GM12878 (cell line): ENCODE data around the gene PABPN1. TPM values are rescaled to one million over a fixed set of nuclear protein-coding genes. Genes with fewer than 3 reads are reported as not detected.

Experiments
- BACH1 ChIP-seq: fragments of 450-650 bp; IDR thresholded peaks from 2 replicates; pipeline ENCODE4 v1.6.1; 2017; ENCODE audit warnings: mild to moderate bottlenecking, borderline replicate concordance
- BHLHE40 ChIP-seq, 2 experiments: fragments of 450-650 bp in 1 of 2; IDR thresholded peaks; 2 replicates each; pipeline ENCODE4 v1.6.1; 2011 to 2017; ENCODE audit warnings: low read depth in 2 of 2, borderline replicate concordance in 1 of 2, improper control_type of control experiment in 1 of 2, low read length in 1 of 2, mild to moderate bottlenecking in 1 of 2
- CREB1 ChIP-seq: IDR thresholded peaks from 2 replicates; pipeline ENCODE4 v1.6.1; 2012; ENCODE audit warnings: low read depth, mild to moderate bottlenecking, inconsistent platforms
- EGR1 ChIP-seq, 2 experiments: IDR thresholded peaks; 1 replicate in 1 of 2; 2 replicates in 1 of 2; pipeline ENCODE4 v1.6.1; 2011 to 2012; ENCODE audit warnings: low read depth in 2 of 2, low read length in 2 of 2, borderline replicate concordance in 1 of 2, mild to moderate bottlenecking in 1 of 2, moderate library complexity in 1 of 2
- HDGF ChIP-seq: fragments of 450-650 bp; IDR thresholded peaks from 2 replicates; pipeline ENCODE4 v1.6.1; 2016; ENCODE audit warnings: antibody characterized with exemption
- IKZF2 ChIP-seq, 2 experiments: fragments of 450-650 bp; IDR thresholded peaks; 2 replicates each; pipeline ENCODE4 v1.6.1; 2017; ENCODE audit warnings: mild to moderate bottlenecking in 2 of 2, moderate library complexity in 2 of 2
- LARP7 ChIP-seq: fragments of 450-650 bp; IDR thresholded peaks from 2 replicates; pipeline ENCODE4 v1.6.1; 2017; ENCODE audit warnings: mild to moderate bottlenecking
- MEF2A ChIP-seq: IDR thresholded peaks from 2 replicates; pipeline ENCODE4 v1.6.1; 2011; ENCODE audit warnings: low read depth, mild to moderate bottlenecking, low read length, moderate library complexity; ENCODE audit not compliant: insufficient read depth
- MXI1 ChIP-seq: fragments of 150-350 bp; IDR thresholded peaks from 2 replicates; pipeline ENCODE4 v1.6.1; 2011; ENCODE audit warnings: low read depth, mild to moderate bottlenecking, inconsistent platforms, low read length, improper control_type of control experiment
- NBN ChIP-seq: fragments of 450-650 bp; IDR thresholded peaks from 2 replicates; pipeline ENCODE4 v1.6.1; 2016
- NR2F1 ChIP-seq: fragments of 450-650 bp; conservative IDR thresholded peaks from 2 replicates; pipeline ENCODE4 v1.6.1; 2017; ENCODE audit warnings: mild to moderate bottlenecking
- POLR2A ChIP-seq: IDR thresholded peaks from 2 replicates; pipeline ENCODE4 v1.6.1; 2011; ENCODE audit warnings: low read depth, mild to moderate bottlenecking, low read length
- POLR2AphosphoS5 ChIP-seq: IDR thresholded peaks from 2 replicates; pipeline ENCODE4 v1.6.1; 2011; ENCODE audit warnings: mild to moderate bottlenecking, low read length, inconsistent platforms
- RCOR1 ChIP-seq: conservative IDR thresholded peaks from 2 replicates; pipeline ENCODE4 v1.6.1; 2012; ENCODE audit warnings: low read depth, low read length, improper control_type of control experiment
- RFX5 ChIP-seq: IDR thresholded peaks from 2 replicates; pipeline ENCODE4 v1.6.1; 2011; ENCODE audit warnings: low read depth, low read length, improper control_type of control experiment
- RUNX3 ChIP-seq: IDR thresholded peaks from 2 replicates; pipeline ENCODE4 v1.6.1; 2012; ENCODE audit warnings: low read length, inconsistent platforms
- SIN3A ChIP-seq: IDR thresholded peaks from 2 replicates; pipeline ENCODE4 v1.6.1; 2012; ENCODE audit warnings: low read depth, low read length, improper control_type of control experiment
- SMAD1 ChIP-seq: fragments of 450-650 bp; IDR thresholded peaks from 2 replicates; pipeline ENCODE4 v1.6.1; 2018; ENCODE audit warnings: mild to moderate bottlenecking, low read depth; ENCODE audit not compliant: partially characterized antibody
- TAF1 ChIP-seq: IDR thresholded peaks from 2 replicates; pipeline ENCODE4 v1.6.1; 2011; ENCODE audit warnings: mild to moderate bottlenecking, low read depth, low read length, borderline replicate concordance
- YBX1 ChIP-seq: fragments of 450-650 bp; IDR thresholded peaks from 2 replicates; pipeline ENCODE4 v1.6.1; 2016; ENCODE audit warnings: antibody characterized with exemption
- ZNF384 ChIP-seq: IDR thresholded peaks from 2 replicates; pipeline ENCODE4 v1.6.1; 2012; ENCODE audit warnings: low read depth, mild to moderate bottlenecking, low read length, improper control_type of control experiment, borderline replicate concordance
- polyA plus RNA-seq, 11 experiments: library from polyadenylated mRNA; depleted of rRNA in 4 of 11; unstranded in 6 of 11; stranded (reverse) in 5 of 11; fragments of >200 nt; fragmentation: Nextera tagmentation in 4 of 11; fragmentation: Illumina TruSeq in 1 of 11; extraction: Ambion mirVana in 4 of 11; extraction: Trizol in 1 of 11; gene quantifications; 1 replicate in 1 of 11; 2 replicates in 10 of 11; pipeline versions ENCODE4 v1.2.1 to v1.2.3, GENCODE V29; 2011 to 2016; ENCODE audit warnings: inconsistent platforms in 2 of 11, missing spikeins in 2 of 11, low read depth in 1 of 11
- total RNA-seq, 4 experiments: library from RNA; depleted of rRNA in 3 of 4; stranded (reverse); fragments of >200 nt in 3 of 4; fragmentation: Illumina TruSeq in 1 of 4; extraction: Trizol in 1 of 4; gene quantifications; 2 replicates each; pipeline versions ENCODE4 v1.2.1 to v1.2.3, GENCODE V29; 2013 to 2021
- TF ChIP-seq, protein P1 (sequence below): IDR thresholded peaks from 2 replicates; pipeline ENCODE4 v1.6.1; 2011; ENCODE audit warnings: mild to moderate bottlenecking, low read depth, low read length, moderate library complexity; ENCODE audit not compliant: insufficient replicate concordance
- TF ChIP-seq, protein P2 (sequence below): fragments of 450-650 bp; IDR thresholded peaks from 2 replicates; pipeline ENCODE4 v1.6.1; 2016; ENCODE audit warnings: mild to moderate bottlenecking
- TF ChIP-seq, protein P3 (sequence below): fragments of 450-650 bp; IDR thresholded peaks from 2 replicates; pipeline ENCODE4 v1.6.1; 2016; ENCODE audit warnings: mild to moderate bottlenecking

The PABPN1 gene
- total and polyA plus RNA-seq, 10 of the 15 experiments (the other 5 are each of a cell fraction or from before 2014, with no cell fraction given): 31.3 to 248 (median 103) TPM

DNA sequence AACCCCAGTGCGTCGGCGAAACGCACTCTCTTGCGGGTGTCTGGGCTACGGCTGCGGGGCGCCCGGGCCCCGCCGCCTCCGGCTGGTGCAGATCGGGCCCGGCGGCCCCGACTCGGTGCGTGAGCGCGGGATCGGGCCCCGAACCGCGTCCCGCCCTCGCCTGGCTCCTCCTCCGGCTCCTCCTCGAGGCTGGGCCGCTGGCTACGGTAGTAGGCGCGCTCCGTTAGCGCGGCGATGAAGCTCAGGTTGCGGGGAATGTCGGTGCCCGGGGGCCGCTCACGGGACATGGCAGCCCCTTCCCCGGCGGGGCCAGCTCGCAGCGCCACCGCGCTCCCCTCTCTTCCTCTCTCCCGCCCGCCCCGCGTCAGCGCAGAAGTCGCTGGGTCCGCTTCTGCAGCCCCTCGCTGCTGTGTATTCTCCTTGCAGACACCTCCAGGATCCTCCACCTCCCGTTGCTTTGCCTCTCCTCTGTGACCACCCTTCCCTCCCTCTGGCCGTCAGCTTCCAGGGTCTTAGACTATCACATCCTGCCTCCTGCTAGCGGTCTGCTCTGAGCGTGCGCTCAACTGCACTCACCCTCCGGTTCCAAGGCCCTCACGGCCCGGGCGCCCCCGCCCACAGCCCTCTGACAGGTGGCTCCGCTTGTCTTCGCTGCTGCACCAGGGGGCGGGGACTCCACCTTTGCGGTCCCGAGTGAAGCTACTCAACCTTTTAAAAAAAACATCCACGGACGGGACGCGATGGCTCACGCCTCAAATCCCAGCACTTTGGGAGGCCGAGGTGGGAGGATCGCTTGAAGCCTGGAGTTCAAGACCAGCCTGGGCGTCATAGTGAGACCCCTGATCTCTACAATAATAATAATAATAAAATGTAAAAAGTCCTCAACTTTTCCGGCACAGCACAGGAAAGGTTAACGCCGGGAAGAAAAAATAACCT is 18.7 kb upstream of the PABPN1 start, which contains the start of gene PPP1R3E (continued):
- TF ChIP-seq MEF2A (0 out of 2 replicates have a peak, but pooled peaks have one; percentile 8), SMAD1 (peak; percentile 42), POLR2A (peak; percentile 84), SIN3A (peak; percentile 35; the same call in 1 of the 2 replicates), IKZF2 (IDR thresholded peaks at IDR 0.05) (peak in 1 of 2 experiments; percentile 8; a peak in 1 of 4 replicates), CREB1 (peak; percentile 41; the same call in 1 of the 2 replicates), HDGF (peak; percentile 92), MXI1 (peak; percentile 44), TAF1 (peak; percentile 68; the same call in 1 of the 2 replicates), NR2F1 (peak; percentile 26; the same call in 1 of the 2 replicates), LARP7 (peak; percentile 59; the same call in 1 of the 2 replicates), RUNX3 (peak; percentile 75), NBN (peak; percentile 72), BHLHE40 (IDR thresholded peaks at IDR 0.05; ENCODE audit: borderline replicate concordance in 1 of 2, low read depth in 2 of 2, low read length in 1 of 2) (peak in 1 of 2 experiments; percentile 70; a peak in 1 of 4 replicates), ZNF384 (peak; percentile 75), BACH1 (peak; percentile 37; the same call in 1 of the 2 replicates), RFX5 (no peak), POLR2AphosphoS5 (peak; percentile 80), EGR1 (IDR thresholded peaks at IDR 0.05; ENCODE audit: borderline replicate concordance in 1 of 2, low read depth in 2 of 2, low read length in 2 of 2) (peak in 1 of 2 experiments; percentile 85; a peak in 1 of 3 replicates), RCOR1 (peak; percentile 53; the same call in 1 of the 2 replicates), YBX1 (no peak)
- TF ChIP-seq, protein P1, sequence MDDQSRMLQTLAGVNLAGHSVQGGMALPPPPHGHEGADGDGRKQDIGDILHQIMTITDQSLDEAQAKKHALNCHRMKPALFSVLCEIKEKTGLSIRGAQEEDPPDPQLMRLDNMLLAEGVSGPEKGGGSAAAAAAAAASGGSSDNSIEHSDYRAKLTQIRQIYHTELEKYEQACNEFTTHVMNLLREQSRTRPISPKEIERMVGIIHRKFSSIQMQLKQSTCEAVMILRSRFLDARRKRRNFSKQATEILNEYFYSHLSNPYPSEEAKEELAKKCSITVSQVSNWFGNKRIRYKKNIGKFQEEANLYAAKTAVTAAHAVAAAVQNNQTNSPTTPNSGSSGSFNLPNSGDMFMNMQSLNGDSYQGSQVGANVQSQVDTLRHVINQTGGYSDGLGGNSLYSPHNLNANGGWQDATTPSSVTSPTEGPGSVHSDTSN: peak; percentile 29
- TF ChIP-seq, protein P2, sequence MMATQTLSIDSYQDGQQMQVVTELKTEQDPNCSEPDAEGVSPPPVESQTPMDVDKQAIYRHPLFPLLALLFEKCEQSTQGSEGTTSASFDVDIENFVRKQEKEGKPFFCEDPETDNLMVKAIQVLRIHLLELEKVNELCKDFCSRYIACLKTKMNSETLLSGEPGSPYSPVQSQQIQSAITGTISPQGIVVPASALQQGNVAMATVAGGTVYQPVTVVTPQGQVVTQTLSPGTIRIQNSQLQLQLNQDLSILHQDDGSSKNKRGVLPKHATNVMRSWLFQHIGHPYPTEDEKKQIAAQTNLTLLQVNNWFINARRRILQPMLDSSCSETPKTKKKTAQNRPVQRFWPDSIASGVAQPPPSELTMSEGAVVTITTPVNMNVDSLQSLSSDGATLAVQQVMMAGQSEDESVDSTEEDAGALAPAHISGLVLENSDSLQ: peak; percentile 78
- TF ChIP-seq, protein P3, sequence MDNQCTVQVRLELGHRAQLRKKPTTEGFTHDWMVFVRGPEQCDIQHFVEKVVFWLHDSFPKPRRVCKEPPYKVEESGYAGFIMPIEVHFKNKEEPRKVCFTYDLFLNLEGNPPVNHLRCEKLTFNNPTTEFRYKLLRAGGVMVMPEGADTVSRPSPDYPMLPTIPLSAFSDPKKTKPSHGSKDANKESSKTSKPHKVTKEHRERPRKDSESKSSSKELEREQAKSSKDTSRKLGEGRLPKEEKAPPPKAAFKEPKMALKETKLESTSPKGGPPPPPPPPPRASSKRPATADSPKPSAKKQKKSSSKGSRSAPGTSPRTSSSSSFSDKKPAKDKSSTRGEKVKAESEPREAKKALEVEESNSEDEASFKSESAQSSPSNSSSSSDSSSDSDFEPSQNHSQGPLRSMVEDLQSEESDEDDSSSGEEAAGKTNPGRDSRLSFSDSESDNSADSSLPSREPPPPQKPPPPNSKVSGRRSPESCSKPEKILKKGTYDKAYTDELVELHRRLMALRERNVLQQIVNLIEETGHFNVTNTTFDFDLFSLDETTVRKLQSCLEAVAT: 0 out of 2 replicates have a peak, but pooled peaks have one; percentile 45
